ENCODE data around the gene HERC2. TPM values are rescaled to one million over a fixed set of nuclear protein-coding genes. Genes with fewer than 3 reads are reported as not detected.

Gene HERC2
- total and polyA plus RNA-seq, 2 of the 8 experiments (the other 6 are each of a cell fraction or from before 2014, with no cell fraction given) = 83.0 to 88.7 TPM

- Histone ChIP-seq H4K8ac (ENCODE audit: extremely low read depth, insufficient read depth, low read length) (no peak overlapping the region), H3K14ac (ENCODE audit: insufficient read length) (no peak overlapping the region), H3K36me3 (ENCODE audit: control insufficient read depth in 2 of 4, insufficient read depth in 4 of 4, low read length in 3 of 4) (peaks cover 0 to 3% (median 0%) of the 10 kb centered on the region in 4 experiments; a peak in 1 of 8 replicates), H3K56ac (replicated peaks; ENCODE audit: insufficient read length, low read depth, low read length) (no peak overlapping the region), H3K79me1 (ENCODE audit: low read depth, low read length) (no peaks in the 10 kb centered on the region; the same call in 1 of the 2 replicates), H2BK5ac (ENCODE audit: low read depth, low read length) (no peak overlapping the region), H3K4me2 (ENCODE audit: insufficient read depth in 1 of 2, low read depth in 2 of 2, low read length in 2 of 2) (peak overlapping the region; percentile 55 to 87), H2BK12ac (ENCODE audit: low read depth, low read length) (0 out of 2 replicates have a peak overlapping the region, but pooled peaks have one; percentile 17), H3K4me3 (ENCODE audit: extremely low read depth in 1 of 4, insufficient read depth in 2 of 4, low read depth in 3 of 4, low read length in 4 of 4) (peak overlapping the region; percentile 35 to 66 (median 54)), H3K9me3 (ENCODE audit: insufficient read depth in 2 of 2, low read depth in 1 of 2, low read length in 1 of 2) (no peaks in the 10 kb centered on the region), H2BK120ac (replicated peaks; ENCODE audit: low read depth, low read length) (no peak overlapping the region), H4K5ac (ENCODE audit: insufficient read length, low read depth, low read length) (no peak overlapping the region), H3K79me2 (ENCODE audit: control insufficient read depth in 1 of 2, insufficient read depth in 2 of 2, low read length in 2 of 2) (no peaks in the 10 kb centered on the region), H3K18ac (ENCODE audit: extremely low read depth, low read length) (no peak overlapping the region), H4K91ac (replicated peaks; ENCODE audit: insufficient read length, low read length) (no peak overlapping the region), H3K9ac (replicated peaks in 1 of 4; ENCODE audit: extremely low read depth in 1 of 4, low read depth in 3 of 4, low read length in 3 of 4) (no peak overlapping the region), H2BK20ac (ENCODE audit: low read length) (no peak overlapping the region), H3K23me2 (ENCODE audit: low read depth, low read length) (peaks cover 40% of the 10 kb centered on the region), H3K27me3 (replicated peaks in 1 of 4; ENCODE audit: control insufficient read depth in 3 of 4, extremely low read depth in 1 of 4, insufficient read depth in 3 of 4, low read length in 3 of 4) (peaks cover 43 to 87% (median 77%) of the 10 kb centered on the region in 4 experiments), H2AK5ac (ENCODE audit: low read depth, low read length) (no peak overlapping the region), H2BK15ac (ENCODE audit: low read length) (0 out of 2 replicates have a peak overlapping the region, but pooled peaks have one; percentile 92), H4K20me1 (replicated peaks in 1 of 2; ENCODE audit: control insufficient read depth in 1 of 2, insufficient read depth in 2 of 2, low read length in 2 of 2) (peaks cover 0 to 20% of the 10 kb centered on the region in 2 experiments), H3K4ac (replicated peaks; ENCODE audit: insufficient read length, low read depth, low read length) (no peak overlapping the region), H3K4me1 (replicated peaks in 1 of 4; ENCODE audit: control insufficient read depth in 3 of 4, insufficient read depth in 4 of 4, low read length in 3 of 4) (peaks cover 0 to 29% (median 9%) of the 10 kb centered on the region in 4 experiments; a peak in 5 of 7 replicates), H2AFZ (ENCODE audit: low read length) (no peak overlapping the region; the same call in 1 of the 2 replicates), H3K23ac (ENCODE audit: insufficient read length) (no peak overlapping the region), H3K27ac (ENCODE audit: low read depth, low read length) (no peak overlapping the region)
- WGBS, 2 experiments (ENCODE audit: extremely low coverage in 1 of 2, insufficient coverage in 1 of 2, insufficient read length in 1 of 2, insufficient replicate concordance in 2 of 2, low coverage in 1 of 2, low lambda C conversion rate in 2 of 2, missing lambda C conversion rate in 1 of 2) = 4% methylated on average over 33 of the region's 72 CpGs; no CpG with 5 or more reads in 1 of the 2 experiments
- ChIA-PET POLR2A (ENCODE audit: partially characterized antibody) (interaction anchor here (1.8 kb wide), 1 partner anchor 17 kb away, joined by 6 read pairs; no protein-coding TSS in a partner anchor), CTCF (ENCODE audit: partially characterized antibody) (interaction anchor here (1.8 to 3.8 kb wide), 4 partner anchors 12 to 30 kb away, joined by 5 to 16 read pairs (median 9); no protein-coding TSS in a partner anchor)
- DNase-seq (ENCODE audit: low read depth in 1 of 2, low spot score in 2 of 2) = peak in 1 of 2 experiments; percentile 64
- FAIRE-seq = no peak
- TF ChIP-seq EZH2 (IDR thresholded peaks at IDR 0.05; ENCODE audit: low read depth, low read length, severe bottlenecking) (peak; percentile 89), KDM4A (IDR thresholded peaks at IDR 0.05; ENCODE audit: low read depth, low read length, severe bottlenecking) (peak; percentile 70), CBX8 (IDR thresholded peaks at IDR 0.05; ENCODE audit: borderline replicate concordance, low read depth, low read length) (no peak), E2F6 (IDR thresholded peaks at IDR 0.05) (peak; percentile 48; the same call in 1 of the 2 replicates), SUZ12 (IDR thresholded peaks at IDR 0.05; ENCODE audit: low read length) (peak; percentile 97)
Measured at GRCh38 chr15:28096670-28097431, 225.1 kb downstream of the HERC2 start.
